ENCODE results near the gene SETD9.

The SETD9 gene

GRCh38 chr5:56909294-56910209, at the start of gene SETD9:
SETD9 (plus strand) TSS chr5:56909596; CDS start chr5:56909646, 50 bp downstream.
- DNase-seq (ENCODE audit: low read depth) = peak; percentile 89
- TF ChIP-seq, protein P1, sequence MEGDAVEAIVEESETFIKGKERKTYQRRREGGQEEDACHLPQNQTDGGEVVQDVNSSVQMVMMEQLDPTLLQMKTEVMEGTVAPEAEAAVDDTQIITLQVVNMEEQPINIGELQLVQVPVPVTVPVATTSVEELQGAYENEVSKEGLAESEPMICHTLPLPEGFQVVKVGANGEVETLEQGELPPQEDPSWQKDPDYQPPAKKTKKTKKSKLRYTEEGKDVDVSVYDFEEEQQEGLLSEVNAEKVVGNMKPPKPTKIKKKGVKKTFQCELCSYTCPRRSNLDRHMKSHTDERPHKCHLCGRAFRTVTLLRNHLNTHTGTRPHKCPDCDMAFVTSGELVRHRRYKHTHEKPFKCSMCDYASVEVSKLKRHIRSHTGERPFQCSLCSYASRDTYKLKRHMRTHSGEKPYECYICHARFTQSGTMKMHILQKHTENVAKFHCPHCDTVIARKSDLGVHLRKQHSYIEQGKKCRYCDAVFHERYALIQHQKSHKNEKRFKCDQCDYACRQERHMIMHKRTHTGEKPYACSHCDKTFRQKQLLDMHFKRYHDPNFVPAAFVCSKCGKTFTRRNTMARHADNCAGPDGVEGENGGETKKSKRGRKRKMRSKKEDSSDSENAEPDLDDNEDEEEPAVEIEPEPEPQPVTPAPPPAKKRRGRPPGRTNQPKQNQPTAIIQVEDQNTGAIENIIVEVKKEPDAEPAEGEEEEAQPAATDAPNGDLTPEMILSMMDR (conservative IDR thresholded peaks at IDR 0.05; ENCODE audit: low read depth, low read length) = no peak
- H3K4me3 ChIP-seq (ENCODE audit: low read length) = peak within 1 kb of the TSS; percentile 84

- TF ChIP-seq, protein P1 (conservative IDR thresholded peaks at IDR 0.05; ENCODE audit: low read depth, low read length) = no peak
- no peak overlapping the region for H3K4me3 ChIP-seq (ENCODE audit: low read length)
- DNase-seq (ENCODE audit: low read depth) = no peak
Observed at GRCh38 chr5:56861893-56862485, 47.4 kb upstream of the SETD9 start.

DNA sequence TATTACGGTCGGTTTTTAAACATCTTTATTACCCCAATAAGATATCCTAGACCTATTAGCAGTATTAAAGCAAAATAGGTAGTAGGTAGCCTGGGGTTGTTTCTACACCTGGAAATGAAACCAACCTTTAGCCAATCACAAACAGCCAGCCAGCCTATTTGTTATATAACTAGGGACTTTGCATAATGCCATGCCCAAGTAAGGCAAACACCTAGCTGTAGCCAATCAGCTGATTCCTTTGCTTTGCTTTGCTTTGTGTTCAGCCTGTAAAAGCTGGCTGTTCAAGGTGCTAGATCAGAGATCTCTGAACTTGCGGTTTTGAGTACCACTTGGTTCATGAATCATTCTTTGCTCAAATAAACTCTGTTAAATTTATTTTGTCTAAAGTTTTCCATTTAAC, 46.5 kb upstream of the SETD9 start:
- TF ChIP-seq, protein P1 (conservative IDR thresholded peaks at IDR 0.05; ENCODE audit: low read depth, low read length) = no peak
- H3K4me3 ChIP-seq (ENCODE audit: low read length) = no peak overlapping the region
- no peak for DNase-seq (ENCODE audit: low read depth)

GRCh38 chr5:56871777-56872176, 37.6 kb upstream of the SETD9 start:
- TF ChIP-seq, protein P1 (conservative IDR thresholded peaks at IDR 0.05; ENCODE audit: low read depth, low read length) = no peak
- no peak for DNase-seq (ENCODE audit: low read depth)
- H3K4me3 ChIP-seq (ENCODE audit: low read length) = no peak overlapping the region

DNA sequence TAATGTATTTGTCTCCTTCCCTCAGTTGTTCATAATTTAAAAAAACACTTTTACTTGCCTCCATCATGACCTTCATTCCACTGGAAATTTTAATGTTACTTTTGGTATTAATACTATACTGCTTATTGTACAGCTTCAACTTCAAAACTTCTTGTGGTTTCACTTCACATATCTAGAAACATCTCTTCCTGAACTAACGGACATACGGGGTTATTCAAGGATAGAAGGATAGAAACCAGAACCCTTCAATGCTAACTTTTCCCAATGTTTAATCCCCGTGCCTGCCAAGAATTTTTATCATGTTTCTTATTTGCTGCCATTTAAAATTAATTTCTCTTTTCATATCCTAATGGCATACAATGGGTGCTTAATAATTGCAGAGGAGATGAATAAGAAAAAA, 36.3 kb upstream of the SETD9 start:
- DNase-seq (ENCODE audit: low read depth) = no peak
- TF ChIP-seq, protein P1 (conservative IDR thresholded peaks at IDR 0.05; ENCODE audit: low read depth, low read length) = no peak
- no peak overlapping the region for H3K4me3 ChIP-seq (ENCODE audit: low read length)

- TF ChIP-seq, protein P1 (conservative IDR thresholded peaks at IDR 0.05; ENCODE audit: low read depth, low read length) = no peak
- H3K4me3 ChIP-seq (ENCODE audit: low read length) = no peak overlapping the region
- DNase-seq (ENCODE audit: low read depth) = no peak
Observed at GRCh38 chr5:56876327-56876726, 33.1 kb upstream of the SETD9 start.
